ENCODE results near the gene SUGT1.
"Not testable (repeated sequence)": the region's sequence is repeated elsewhere in the genome, so short reads cannot be mapped to it uniquely, and the experiment has no call there.

The SUGT1 gene

GRCh38 chr13:52673465-52673864 is 20.8 kb downstream of the SUGT1 start:
- TF ChIP-seq CTCF (conservative IDR thresholded peaks at IDR 0.05) (no peak), ZFX (IDR thresholded peaks at IDR 0.05) (no peak)
- no peak overlapping the region for H3K27ac ChIP-seq

GRCh38 chr13:52677823-52678222 is 25.2 kb downstream of the SUGT1 start:
- H3K27ac ChIP-seq = no peak overlapping the region
- TF ChIP-seq CTCF (conservative IDR thresholded peaks at IDR 0.05) (no peak), ZFX (IDR thresholded peaks at IDR 0.05) (no peak)

GRCh38 chr13:52685806-52686205 is 33.2 kb downstream of the SUGT1 start:
- H3K27ac ChIP-seq = not testable (repeated sequence)

- no peak overlapping the region for H3K27ac ChIP-seq
- TF ChIP-seq ZFX (IDR thresholded peaks at IDR 0.05) = no peak
- no peak for TF ChIP-seq CTCF (conservative IDR thresholded peaks at IDR 0.05)
Observed at GRCh38 chr13:52686376-52686775, 33.7 kb downstream of the SUGT1 start.

- H3K27ac ChIP-seq = no peak overlapping the region
- TF ChIP-seq CTCF (conservative IDR thresholded peaks at IDR 0.05) (no peak), ZFX (IDR thresholded peaks at IDR 0.05) (no peak)
Observed at GRCh38 chr13:52695856-52696255, 43.2 kb downstream of the SUGT1 start.

- no peak overlapping the region for H3K27ac ChIP-seq
- TF ChIP-seq ZFX (IDR thresholded peaks at IDR 0.05) (no peak), CTCF (conservative IDR thresholded peaks at IDR 0.05) (no peak)
Observed at GRCh38 chr13:52696566-52696965, 43.9 kb downstream of the SUGT1 start.

GRCh38 chr13:52701728-52702465 is 49.3 kb downstream of the SUGT1 start:
- no peak for TF ChIP-seq ZFX (IDR thresholded peaks at IDR 0.05)
- no peak for TF ChIP-seq CTCF (conservative IDR thresholded peaks at IDR 0.05)
- no peak overlapping the region for H3K27ac ChIP-seq

- TF ChIP-seq ZFX (IDR thresholded peaks at IDR 0.05) (no peak), CTCF (conservative IDR thresholded peaks at IDR 0.05) (no peak)
- no peak overlapping the region for H3K27ac ChIP-seq
Observed at GRCh38 chr13:52703482-52703881, 50.8 kb downstream of the SUGT1 start.

Data from C4-2B (cell line).